Amniotic stem cell (primary cell): ENCODE measurements around the gene IQCE.

Experiments
- DNase-seq: peaks from one replicate; lab custom pipeline; 2025; lab: John Stamatoyannopoulos, UW

Gene IQCE

DNA sequence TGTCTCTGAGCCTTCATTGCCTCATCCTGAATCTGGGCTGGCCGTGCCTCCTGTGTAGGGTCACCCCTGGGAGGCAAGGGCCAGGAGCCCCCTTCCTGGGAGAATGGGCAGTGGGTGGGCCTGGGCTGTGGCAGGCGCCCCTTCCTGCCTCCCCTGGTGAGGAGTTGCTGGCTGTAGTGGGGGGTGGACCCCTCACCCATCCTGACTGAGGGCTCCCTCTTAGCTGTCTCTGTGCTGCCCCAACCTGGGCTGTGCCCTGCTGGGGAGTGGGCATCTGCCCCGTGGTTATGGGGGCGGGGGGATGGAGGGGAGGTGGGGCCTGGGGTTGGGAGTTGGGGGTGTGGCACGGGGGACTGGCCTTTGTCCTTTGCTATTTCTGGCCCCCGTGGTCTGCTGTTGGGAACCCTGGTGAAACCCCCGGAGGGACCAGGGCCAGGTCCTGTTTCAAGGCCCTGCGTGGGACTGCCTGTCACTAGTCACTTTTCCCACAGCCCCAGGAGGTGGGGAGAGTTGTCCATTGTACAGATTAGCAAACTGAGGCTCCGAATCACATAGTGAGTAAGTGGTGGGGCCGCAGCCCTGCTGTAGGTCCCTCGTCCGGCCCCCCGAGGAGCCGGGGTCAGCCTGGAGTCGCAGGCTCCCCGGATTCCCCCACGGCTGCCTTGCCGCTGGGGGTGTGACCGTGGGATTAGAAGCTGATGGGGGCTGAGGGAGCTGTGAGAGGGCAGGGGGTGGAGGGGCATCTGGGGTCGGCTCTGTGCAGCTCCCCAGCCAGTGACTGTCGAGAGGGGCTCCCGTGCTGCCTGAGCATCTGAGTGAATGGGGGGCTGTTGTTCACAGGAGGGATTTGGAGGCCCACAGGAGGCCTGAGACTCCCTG lies 75.7 kb downstream of the IQCE start:
- no peak for DNase-seq

DNA sequence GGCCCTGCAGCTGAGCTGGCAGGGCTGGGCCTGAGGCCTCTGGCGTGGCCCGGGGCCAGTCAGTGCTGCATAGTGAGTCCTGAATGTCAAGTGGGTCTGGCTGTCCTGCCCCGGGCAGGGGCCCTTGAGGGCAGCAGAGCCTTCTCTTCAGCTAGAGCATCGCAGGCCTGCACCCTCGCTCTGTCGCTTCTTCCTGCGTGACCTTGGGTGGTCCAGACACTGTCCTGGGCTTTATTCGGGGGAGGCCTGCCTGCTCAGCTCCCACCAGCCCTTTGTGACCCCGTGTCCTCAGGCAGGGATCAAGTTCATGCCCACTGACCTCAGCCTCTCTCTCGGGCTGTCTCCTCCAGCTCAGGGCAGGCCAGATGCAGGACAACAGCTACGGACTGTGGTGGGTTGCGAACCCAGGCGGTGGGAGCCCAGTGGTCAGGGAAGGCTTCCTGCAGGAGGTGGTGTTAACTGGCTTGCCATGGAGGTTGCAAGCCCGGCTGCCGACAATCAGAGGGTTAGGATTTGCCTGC lies 76.4 kb downstream of the IQCE start:
- no peak for DNase-seq

GRCh38 chr7:2635810-2636701 lies 77.3 kb downstream of the IQCE start:
- DNase-seq: no peak

DNA sequence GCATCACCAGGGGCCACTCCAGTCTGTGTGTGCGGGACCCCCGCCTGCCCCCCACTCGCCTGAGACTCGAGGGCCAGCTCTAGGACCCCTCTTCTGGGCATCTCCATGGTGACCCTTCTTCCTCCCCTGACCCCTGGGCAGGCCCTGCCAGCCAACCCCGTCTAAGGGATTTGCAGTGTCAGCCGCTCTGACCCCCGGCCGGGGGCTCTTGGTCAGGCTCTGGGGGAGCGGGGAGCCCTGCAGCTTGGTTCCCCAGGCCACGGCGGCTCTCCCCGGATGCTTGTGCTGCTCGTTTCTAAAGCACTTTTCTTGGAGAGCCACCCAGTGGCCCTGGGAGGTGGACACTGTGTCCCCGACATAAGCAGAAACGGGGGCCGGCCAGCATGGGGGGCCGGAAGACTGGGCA lies 78.3 kb downstream of the IQCE start:
- no peak for DNase-seq

DNA sequence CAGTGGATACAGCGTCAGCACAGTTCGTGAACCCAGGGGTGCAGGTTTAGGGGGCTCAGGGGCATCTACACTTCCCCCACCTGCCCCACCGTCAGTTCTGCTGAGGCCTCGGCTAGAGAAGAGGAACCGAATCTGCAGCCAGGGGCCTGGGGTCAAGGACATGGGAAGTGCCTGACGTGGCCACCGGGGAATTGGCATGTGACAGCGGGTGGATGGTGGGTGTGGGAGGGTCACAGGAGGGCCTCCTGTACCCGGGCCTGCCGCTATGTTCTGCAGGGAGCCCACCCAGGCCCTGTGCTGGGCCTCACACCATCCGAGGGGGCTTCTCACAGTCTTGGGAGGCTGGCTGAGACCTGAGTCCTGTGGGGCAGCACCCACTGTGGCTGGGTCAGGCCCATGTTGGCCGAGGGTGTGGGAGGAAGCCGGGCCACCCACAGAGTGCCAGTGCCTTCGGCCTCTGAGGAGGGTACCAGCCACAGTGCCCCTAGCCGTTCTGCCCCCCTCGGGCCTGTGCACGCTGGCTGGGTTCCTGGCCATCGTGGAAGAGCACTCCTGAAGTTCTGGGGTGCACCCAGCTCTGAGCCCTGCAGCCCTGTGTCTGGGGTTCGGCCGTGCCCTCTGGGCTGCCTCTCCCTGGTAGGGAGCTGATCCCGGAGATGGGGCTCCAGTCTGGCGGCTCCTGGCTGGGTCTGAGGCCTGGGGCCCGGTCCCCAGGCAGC lies 78.9 kb downstream of the IQCE start:
- no peak for DNase-seq

- peak; percentile 84 for DNase-seq
Measured at GRCh38 chr7:2638224-2638991, 79.6 kb downstream of the IQCE start.

- DNase-seq: no peak
Measured at GRCh38 chr7:2639181-2639681, 80.5 kb downstream of the IQCE start.

DNA sequence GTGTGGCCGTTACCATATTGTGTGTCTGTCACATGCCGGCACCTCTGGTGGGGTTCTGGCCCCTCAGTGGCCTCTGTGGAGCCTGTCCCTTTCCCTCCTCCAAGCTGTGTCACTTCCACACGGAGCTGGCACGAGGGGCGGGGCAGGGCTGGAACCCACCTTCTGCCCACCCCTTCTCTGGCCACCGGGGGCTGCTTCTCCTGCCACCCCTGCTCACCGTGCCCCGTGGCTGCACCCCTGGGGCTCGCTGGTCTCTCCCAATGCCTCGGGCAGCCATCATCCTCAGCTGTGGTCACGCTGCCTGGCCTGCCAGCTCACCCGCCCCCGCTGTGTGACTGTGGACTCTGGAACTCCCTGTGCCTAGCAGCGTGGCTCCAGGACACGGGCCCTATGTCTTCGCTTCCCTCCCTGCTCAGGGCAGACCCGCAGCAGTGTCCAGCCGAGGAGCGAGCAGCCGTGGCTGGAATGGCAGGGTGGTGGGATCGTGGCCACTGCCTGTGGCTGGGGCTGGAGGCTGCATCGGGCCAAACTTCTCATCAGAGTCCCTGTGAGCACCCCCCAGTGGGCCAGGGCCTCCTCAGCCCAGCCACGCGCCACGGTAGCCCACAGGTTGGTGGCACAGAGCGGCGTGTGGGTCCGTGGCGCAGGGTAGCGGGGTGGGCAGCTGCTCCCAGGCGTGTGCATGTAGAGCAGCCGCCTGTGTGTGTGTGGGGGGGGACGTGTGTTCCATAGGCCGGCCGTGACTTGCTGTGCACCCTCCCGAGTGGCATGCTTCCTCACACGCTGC lies 81.1 kb downstream of the IQCE start:
- no peak for DNase-seq

DNA sequence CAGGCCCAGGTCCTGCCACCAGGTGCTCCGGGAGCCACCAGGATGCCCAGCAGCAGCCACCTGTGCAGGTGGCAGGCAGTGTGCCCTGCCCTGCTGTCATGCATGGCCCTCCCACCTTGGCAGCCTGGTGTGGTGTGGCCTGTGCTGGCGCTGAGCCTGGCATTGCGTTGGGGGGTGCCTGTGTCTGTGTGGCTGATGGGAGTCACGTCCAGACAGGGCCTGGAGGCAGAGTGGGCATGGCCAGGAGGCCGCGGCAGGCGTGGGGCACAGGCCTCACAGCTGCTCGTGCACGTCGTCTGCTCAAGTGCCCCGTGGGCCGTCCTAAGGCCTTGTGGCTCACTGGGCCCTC lies 81.7 kb downstream of the IQCE start:
- DNase-seq: no peak

GRCh38 chr7:2640846-2641316 lies 82.1 kb downstream of the IQCE start:
- no peak for DNase-seq

DNA sequence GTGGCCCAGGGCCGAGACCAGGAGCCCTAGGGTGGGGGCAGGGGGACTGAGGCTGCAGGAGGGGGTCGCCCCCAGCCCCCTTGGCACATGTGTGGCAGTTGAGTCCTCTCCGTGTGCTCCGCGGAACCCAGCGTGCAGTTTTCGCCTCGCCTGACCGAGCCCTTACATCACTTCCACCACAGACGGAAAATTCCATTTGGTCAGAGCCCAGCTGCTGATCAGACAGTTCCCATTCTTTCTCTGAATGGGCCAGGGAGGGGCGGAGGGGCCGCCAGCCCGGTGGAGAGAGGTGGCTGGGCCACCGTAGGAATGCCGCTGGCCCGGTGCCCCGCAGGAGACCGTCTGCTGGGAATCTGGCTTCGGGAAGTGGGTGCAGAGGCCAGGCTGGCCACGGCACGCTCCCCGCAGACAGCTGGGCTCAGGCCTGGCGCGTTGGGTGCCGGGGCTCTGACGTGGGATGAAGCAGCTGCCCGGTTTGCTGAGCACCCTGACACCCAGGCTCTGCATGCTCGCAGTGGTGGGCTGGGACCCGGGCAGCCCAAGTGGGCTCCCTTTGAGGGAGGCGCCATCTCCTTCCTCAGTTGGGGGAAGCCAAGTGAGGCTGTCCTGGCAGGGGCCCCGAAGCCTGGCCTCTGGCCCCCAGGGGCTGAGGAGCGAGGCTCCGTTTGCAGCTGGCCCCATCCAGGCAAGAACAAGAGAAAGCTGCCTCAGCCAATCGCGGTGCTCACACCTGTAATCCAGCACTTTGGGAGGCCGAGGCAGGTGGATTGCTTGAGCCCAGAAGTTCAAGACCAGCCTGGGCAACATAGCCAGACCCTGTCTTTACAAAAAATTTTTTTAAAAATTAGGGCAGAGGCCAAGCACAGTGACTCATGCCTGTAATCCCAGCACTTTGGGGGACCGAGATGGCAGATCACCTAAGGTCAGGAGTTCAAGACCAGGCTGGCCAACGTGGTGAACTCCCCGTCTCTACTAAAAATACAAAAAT lies 82.9 kb downstream of the IQCE start:
- DNase-seq: peak; percentile 83

DNA sequence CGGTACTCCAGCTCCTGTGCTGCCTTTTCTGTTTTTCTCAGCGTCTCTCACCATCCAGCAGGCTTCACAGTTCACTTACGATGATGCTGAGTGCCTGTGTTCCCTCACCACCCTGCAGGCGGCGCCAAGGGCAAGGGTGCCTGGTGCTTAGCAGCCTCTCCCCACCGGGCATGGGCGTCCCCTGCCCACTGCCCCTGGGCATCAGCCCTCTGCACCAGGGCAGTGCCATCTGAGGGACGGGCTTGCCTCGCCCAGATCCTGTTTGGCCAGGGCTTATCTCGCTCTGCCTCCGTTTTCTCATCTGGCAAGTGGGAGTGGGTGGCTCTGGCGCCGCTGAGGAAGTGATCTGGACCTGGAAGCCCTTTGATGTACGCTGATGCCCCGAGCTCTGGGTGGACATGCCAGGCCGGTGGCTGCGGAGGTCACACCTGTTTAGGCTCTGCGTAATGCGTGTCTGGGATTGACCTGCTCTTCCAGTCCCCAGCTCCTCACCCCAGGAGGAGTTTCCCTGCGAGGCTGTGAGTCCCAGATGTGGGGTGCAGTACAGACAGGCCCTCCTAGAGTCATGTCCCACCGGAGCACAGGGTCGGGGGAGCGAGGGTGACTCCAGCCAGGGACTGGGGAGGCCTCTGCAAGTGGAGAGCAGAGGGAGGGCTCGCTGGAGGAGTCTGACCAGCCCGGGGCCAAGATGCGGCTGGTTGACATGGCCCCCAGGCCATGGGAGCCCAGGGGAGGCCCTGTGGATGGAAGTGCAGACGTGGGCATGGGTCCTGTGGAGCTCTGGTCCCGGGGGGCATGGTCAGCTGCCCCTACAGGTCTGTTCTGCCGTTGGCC lies 84.8 kb downstream of the IQCE start:
- no peak for DNase-seq

- no peak for DNase-seq
Measured at GRCh38 chr7:2644220-2644561, 85.4 kb downstream of the IQCE start.

DNA sequence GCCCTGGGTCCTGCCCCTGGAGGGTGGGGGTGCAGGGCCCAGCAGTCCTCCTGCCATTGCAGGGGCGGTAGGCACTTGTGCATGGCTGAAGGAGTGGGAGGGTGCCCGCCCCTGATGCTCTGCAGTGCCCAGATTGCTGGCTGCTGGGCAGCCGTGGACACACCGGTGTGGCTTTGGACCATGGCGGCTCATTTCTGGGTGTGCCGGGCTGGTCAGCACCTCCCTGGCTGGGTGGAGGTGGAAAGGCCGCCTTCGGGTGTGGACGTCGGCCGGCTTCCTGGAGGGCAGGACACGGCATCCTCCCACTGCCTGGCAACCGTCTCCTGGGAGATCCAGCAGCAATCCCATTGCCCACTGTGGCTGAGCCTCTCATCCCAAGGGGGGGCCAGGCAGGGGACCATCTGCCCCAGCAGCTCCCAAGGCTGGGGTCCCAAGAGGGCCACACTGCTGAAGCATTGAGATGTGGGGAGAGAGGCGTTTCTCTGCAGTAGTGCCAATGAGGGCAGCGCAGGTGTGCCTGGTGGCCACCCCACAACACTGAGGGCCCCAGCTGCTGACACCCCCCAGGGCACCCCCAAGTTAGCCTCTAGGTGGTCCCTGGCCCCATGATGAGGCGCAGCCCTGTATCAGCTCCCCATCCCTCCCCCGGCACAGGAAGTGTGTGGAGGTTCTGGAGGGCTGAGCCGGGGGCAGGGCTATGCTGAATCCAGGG lies 85.9 kb downstream of the IQCE start:
- no peak for DNase-seq

DNA sequence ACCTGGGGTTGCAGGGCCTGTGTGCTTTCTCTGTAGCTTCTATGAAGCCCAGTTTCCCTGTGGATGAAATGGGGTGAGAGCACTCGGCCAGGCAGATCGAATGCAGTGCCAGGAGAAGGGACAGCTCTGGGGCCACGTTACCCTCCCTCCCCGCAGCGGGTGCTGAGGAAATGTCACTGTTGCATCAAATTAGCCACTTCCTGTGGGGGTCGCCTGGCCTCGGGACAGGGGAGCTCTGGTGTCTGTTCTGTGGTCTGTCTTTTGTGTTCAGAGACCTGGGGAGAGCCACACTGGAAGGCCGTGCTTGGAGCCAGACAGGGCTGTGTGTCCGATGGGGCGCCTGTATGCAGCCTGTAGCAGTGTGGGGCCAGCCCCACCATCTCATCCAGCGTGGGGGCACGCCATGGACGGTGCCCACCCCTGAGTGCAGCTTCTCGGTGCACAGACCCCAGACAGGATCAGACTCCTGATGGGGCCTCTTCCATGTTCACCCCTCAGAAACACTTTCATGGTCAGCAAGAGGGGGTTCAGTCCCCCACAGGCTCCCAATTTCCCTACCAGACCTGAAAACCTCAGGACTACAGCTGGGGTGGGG lies 86.6 kb downstream of the IQCE start:
- no peak for DNase-seq

- DNase-seq: no peak
Measured at GRCh38 chr7:2646336-2646679, 87.5 kb downstream of the IQCE start.
